Measurements from ENCODE around the gene KCNH6.

DNA sequence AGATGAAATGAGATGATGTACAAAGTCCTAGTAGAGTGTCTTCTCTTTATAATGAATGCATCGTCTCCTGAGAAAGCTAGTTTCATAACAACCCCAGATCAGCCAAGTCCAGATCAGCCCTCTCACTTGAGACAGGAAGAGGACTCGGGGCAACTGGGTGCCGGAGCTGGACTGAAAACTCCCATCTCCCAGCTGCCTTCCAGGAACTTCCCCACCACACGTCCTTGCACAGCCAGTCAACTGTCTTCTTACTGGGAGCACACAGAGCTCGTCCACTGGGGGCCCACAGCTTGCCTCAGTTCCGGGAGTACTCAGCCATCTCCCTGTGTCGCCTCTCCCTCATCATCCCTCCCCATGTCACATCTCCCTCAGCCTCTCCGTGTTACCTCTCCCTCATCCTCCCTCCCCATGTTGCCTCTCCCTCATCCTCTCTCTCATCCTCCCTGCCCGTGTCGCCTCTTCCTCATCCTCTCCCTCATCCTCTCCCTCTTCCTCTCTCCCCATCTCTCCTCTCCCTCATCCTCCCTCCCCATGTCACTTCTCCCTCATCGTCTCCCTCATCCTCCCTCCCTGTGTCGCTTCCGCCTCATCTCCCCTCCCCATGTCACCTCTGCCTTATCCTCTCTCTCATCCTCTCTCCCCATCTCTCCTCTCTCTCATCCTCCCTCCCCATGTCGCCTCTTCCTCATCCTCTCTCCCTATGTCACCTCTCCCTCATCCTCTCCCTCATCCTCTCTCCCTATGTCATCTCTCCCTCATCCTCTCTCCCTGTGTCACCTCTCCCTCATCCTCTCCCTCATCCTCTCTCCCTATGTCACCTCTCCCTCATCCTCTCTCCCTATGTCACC is 22.4 kb upstream of the KCNH6 start:
- no peak for TF ChIP-seq POLR2A (IDR thresholded peaks at IDR 0.05; ENCODE audit: low read depth, low read length)
- TF ChIP-seq POLR2AphosphoS5 (IDR thresholded peaks at IDR 0.05; ENCODE audit: low read depth, low read length): no peak
- TF ChIP-seq TAF1 (IDR thresholded peaks at IDR 0.05; ENCODE audit: low read depth, low read length): no peak
- TF ChIP-seq POU2F2 (IDR thresholded peaks at IDR 0.05; ENCODE audit: low read depth, low read length): no peak

Measured in GM12891 (cell line).